Mucosa of descending colon (tissue), 3 donors: ENCODE results near the gene RNF215. TPM values are rescaled to one million over a fixed set of nuclear protein-coding genes. Genes with fewer than 3 reads are reported as not detected.

ENCODE experiments used
- ATAC-seq: fragments of 200-7000 bp; cut with Tn5 transposase; one replicate; pipeline ENCODE4 v1.9.1; 2020; ENCODE audit warnings: mild to moderate bottlenecking, moderate library complexity
- DNase-seq, 3 donors: peaks; one replicate each; pipeline ENCODE4 v3.0.0-alpha.2; 2020
- H3K36me3 ChIP-seq: fragments of 200-600 bp; one replicate; pipeline ENCODE4 v1.8.0; 2021; ENCODE audit warnings: low read depth, mild to moderate bottlenecking
- H3K4me1 ChIP-seq: fragments of 200-600 bp; one replicate; pipeline ENCODE4 v1.8.0; 2021; ENCODE audit warnings: low read depth, mild to moderate bottlenecking
- H3K4me3 ChIP-seq: fragments of 200-600 bp; one replicate; pipeline ENCODE4 v1.8.0; 2021; ENCODE audit warnings: mild to moderate bottlenecking
- H3K9me3 ChIP-seq: fragments of 200-600 bp; one replicate; pipeline ENCODE4 v1.8.0; 2021; ENCODE audit warnings: mild to moderate bottlenecking
- CTCF ChIP-seq: fragments of 200-600 bp; IDR thresholded peaks from one replicate; pipeline ENCODE4 v1.8.0; 2022; ENCODE audit warnings: antibody characterized with exemption, mild to moderate bottlenecking
- intact Hi-C, 2 donors: fragments of 100-400 bp; cut with DNase I in 1 of 2; cut with micrococcal nuclease in 1 of 2; formaldehyde crosslinking; loops; one replicate each; pipeline versions ENCODE4 v1.11.0 to v1.11.1; 2022; cut with DNase I, micrococcal nuclease
- total RNA-seq, 3 donors: library from RNA; stranded (reverse); fragmentation: NEBNext Ultra II Directional in 2 of 3; extraction: Animal tissue kit (Norgen Biotek cat#: 25700) in 2 of 3; gene quantifications; one replicate each; pipeline versions ENCODE4 v1.2.1 to v1.2.4, GENCODE V29; 2021 to 2023
- donor health status: DM: no; HTN: no; CAD: no; lungs with moderate emphysema.
- donor health status: DM: no; HTN: no; CAD: no.
- donor health status: DM: no; HTN: yes; CAD: no.

The RNF215 gene
- total RNA-seq, 3 donors from 2014 or later, result 9.0 to 14.2 (median 9.1) TPM

GRCh38 chr22:30351226-30351625, 36.0 kb downstream of the RNF215 start:
- ATAC-seq, result no peak
- TF ChIP-seq CTCF, result no peak
- intact Hi-C loops, result no loop called here
- Histone ChIP-seq H3K36me3 (no peaks in the 10 kb centered on the region), H3K9me3 (no peaks in the 10 kb centered on the region), H3K4me1 (peaks cover 20% of the 10 kb centered on the region), H3K4me3 (no peak overlapping the region)
- no peak for DNase-seq

- H3K36me3 ChIP-seq, result peaks cover 19% of the 10 kb centered on the region
Measured at GRCh38 chr22:30348809-30349208, 38.4 kb downstream of the RNF215 start.

GRCh38 chr22:30348404-30348803, 38.8 kb downstream of the RNF215 start:
- no peaks in the 10 kb centered on the region for H3K9me3 ChIP-seq
- DNase-seq (no peak), ATAC-seq (no peak)
- no peak overlapping the region for H3K4me3 ChIP-seq
- H3K4me1 ChIP-seq, result no peaks in the 10 kb centered on the region
- H3K36me3 ChIP-seq, result peaks cover 22% of the 10 kb centered on the region
- TF ChIP-seq CTCF, result no peak
- intact Hi-C loops, result loop anchor here in 1 of 2 donors (10.0 kb wide), 1 partner anchor 64 kb away; the partner anchor contains the start of gene CASTOR1

More at GRCh38 chr22:30348809-30349208, 38.4 kb downstream of the RNF215 start:
- Histone ChIP-seq H3K9me3 (no peaks in the 10 kb centered on the region), H3K4me1 (no peaks in the 10 kb centered on the region), H3K4me3 (no peak overlapping the region)
- intact Hi-C loops, result loop anchor here in 1 of 2 donors (10.0 kb wide), 1 partner anchor 64 kb away; the partner anchor contains the start of gene CASTOR1
- DNase-seq (no peak), ATAC-seq (no peak)
- no peak for TF ChIP-seq CTCF

- Histone ChIP-seq H3K4me3 (no peak overlapping the region), H3K36me3 (peaks cover 33% of the 10 kb centered on the region), H3K9me3 (no peaks in the 10 kb centered on the region), H3K4me1 (no peaks in the 10 kb centered on the region)
- intact Hi-C loops, result loop anchor here in 1 of 2 donors (10.0 kb wide), 1 partner anchor 63 kb away; the partner anchor contains the start of gene CASTOR1
- TF ChIP-seq CTCF, result no peak
- DNase-seq (no peak), ATAC-seq (no peak)
Measured at GRCh38 chr22:30347255-30347892, 39.8 kb downstream of the RNF215 start.

- ATAC-seq, result no peak
- Histone ChIP-seq H3K9me3 (no peaks in the 10 kb centered on the region), H3K36me3 (peaks cover 46% of the 10 kb centered on the region), H3K4me3 (no peak overlapping the region), H3K4me1 (no peaks in the 10 kb centered on the region)
- no peak for TF ChIP-seq CTCF
- no peak for DNase-seq
- intact Hi-C loops, result loop anchor here in 1 of 2 donors (10.0 kb wide), 1 partner anchor 60 kb away; the partner anchor contains the start of gene CASTOR1
Measured at GRCh38 chr22:30344447-30345200, 42.6 kb downstream of the RNF215 start.
